K562 (cell line): ENCODE data around the gene PRXL2A. TPM values are rescaled to one million over a fixed set of nuclear protein-coding genes. Genes with fewer than 3 reads are reported as not detected.

Experiments used
- ARHGAP35 ChIP-seq: fragments of 450-650 bp; IDR thresholded peaks from 2 replicates; pipeline ENCODE4 v1.6.1; 2018; ENCODE audit not compliant: partially characterized antibody
- ARID2 ChIP-seq: fragments of 450-650 bp; IDR thresholded peaks from 2 replicates; pipeline ENCODE4 v1.6.1; 2017; ENCODE audit warnings: antibody characterized with exemption, mild to moderate bottlenecking
- CREM ChIP-seq: IDR thresholded peaks from 2 replicates; pipeline ENCODE4 v1.6.1; 2014; ENCODE audit warnings: antibody characterized with exemption, low read depth
- ELF4 ChIP-seq: fragments of 450-650 bp; formaldehyde crosslinking; IDR thresholded peaks from 2 replicates; pipeline ENCODE4 v1.4.0; 2022; ENCODE audit warnings: missing genetic modification characterization
- HNRNPLL ChIP-seq: fragments of 200-400 bp; formaldehyde crosslinking; IDR thresholded peaks from 2 replicates; pipeline ENCODE4 v1.6.1; 2017; ENCODE audit warnings: low read length, low read depth, mild to moderate bottlenecking; ENCODE audit not compliant: poor library complexity, severe bottlenecking
- LEF1 ChIP-seq: fragments of 450-650 bp; IDR thresholded peaks from 2 replicates; pipeline ENCODE4 v1.6.1; 2016; ENCODE audit warnings: mild to moderate bottlenecking
- PHF20 ChIP-seq: fragments of 450-650 bp; IDR thresholded peaks from 2 replicates; pipeline ENCODE4 v1.6.1; 2018; ENCODE audit not compliant: partially characterized antibody
- POU5F1 ChIP-seq: fragments of 150-350 bp; IDR thresholded peaks from 2 replicates; pipeline ENCODE4 v1.6.1; 2014; ENCODE audit warnings: borderline replicate concordance, low read length, low read depth, mild to moderate bottlenecking; ENCODE audit not compliant: partially characterized antibody
- RB1 ChIP-seq: fragments of 450-650 bp; IDR thresholded peaks from 2 replicates; pipeline ENCODE4 v1.6.1; 2017; ENCODE audit warnings: low read depth, mild to moderate bottlenecking
- TOE1 ChIP-seq, 2 experiments: fragments of 450-650 bp in 1 of 2; sonication (generic) in 1 of 2; formaldehyde crosslinking in 1 of 2; IDR thresholded peaks; 2 replicates each; pipeline versions ENCODE4 v1.7.1 to v1.8.0; 2016 to 2022; ENCODE audit warnings: borderline replicate concordance in 2 of 2, mild to moderate bottlenecking in 2 of 2, antibody characterized with exemption in 1 of 2, inconsistent platforms in 1 of 2, low read depth in 1 of 2, missing genetic modification reagents in 1 of 2, moderate library complexity in 1 of 2
- YY1 ChIP-seq, 3 experiments: IDR thresholded peaks; 2 replicates each; pipeline ENCODE4 v1.6.1; 2011; ENCODE audit warnings: low read length in 2 of 3, mild to moderate bottlenecking in 2 of 3, moderate library complexity in 2 of 3, borderline replicate concordance in 1 of 3, control low read depth in 1 of 3, low read depth in 1 of 3; ENCODE audit not compliant: insufficient read depth in 3 of 3, insufficient replicate concordance in 2 of 3, control insufficient read depth in 1 of 3, insufficient read length in 1 of 3; ENCODE audit errors: extremely low read depth in 1 of 3
- ZNF830 ChIP-seq: fragments of 250-450 bp; sonication (Bioruptor Pico); IDR thresholded peaks from 2 replicates; pipeline ENCODE4 v1.5.0; 2021; ENCODE audit warnings: mild to moderate bottlenecking
- polyA plus RNA-seq, 8 experiments: library from polyadenylated mRNA; depleted of rRNA in 4 of 8; stranded (reverse) in 5 of 8; unstranded in 3 of 8; fragments of >200 nt; fragmentation: Nextera tagmentation in 2 of 8; fragmentation: Illumina TruSeq in 1 of 8; extraction: Ambion mirVana in 2 of 8; extraction: Trizol in 1 of 8; gene quantifications; 2 replicates each; pipeline versions ENCODE4 v1.2.1 to v1.2.3, GENCODE V29; 2011 to 2014; ENCODE audit warnings: inconsistent platforms in 1 of 8, missing spikeins in 1 of 8
- total RNA-seq, 7 experiments: library from RNA; depleted of rRNA in 6 of 7; stranded (reverse); fragments of >200 nt in 6 of 7; fragmentation: Illumina TruSeq in 2 of 7; extraction: Trizol in 2 of 7; gene quantifications; 2 replicates each; pipeline versions ENCODE4 v1.2.1 to v1.2.3, GENCODE V29; 2011 to 2021; ENCODE audit warnings: low replicate concordance in 1 of 7
- TF ChIP-seq, protein P1 (sequence below): fragments of 450-650 bp; IDR thresholded peaks from 2 replicates; pipeline ENCODE4 v1.6.1; 2018; ENCODE audit not compliant: partially characterized antibody
- TF ChIP-seq, protein P2 (sequence below): fragments of 450-650 bp; IDR thresholded peaks from 2 replicates; pipeline ENCODE4 v1.6.1; 2016; ENCODE audit warnings: antibody characterized with exemption
- TF ChIP-seq, protein P3 (sequence below): fragments of 250-450 bp; sonication (Bioruptor Pico); IDR thresholded peaks from 2 replicates; pipeline ENCODE4 v1.4.0; 2020; ENCODE audit warnings: mild to moderate bottlenecking, moderate library complexity, borderline replicate concordance
- TF ChIP-seq, protein P4 (sequence below): fragments of 450-650 bp; IDR thresholded peaks from 2 replicates; pipeline ENCODE4 v1.6.1; 2016; ENCODE audit warnings: borderline replicate concordance

Gene PRXL2A
- total and polyA plus RNA-seq, 9 of the 15 experiments (the other 6 are each of a cell fraction or from before 2014, with no cell fraction given): 0.14 to 1.2 (median 0.75) TPM

DNA sequence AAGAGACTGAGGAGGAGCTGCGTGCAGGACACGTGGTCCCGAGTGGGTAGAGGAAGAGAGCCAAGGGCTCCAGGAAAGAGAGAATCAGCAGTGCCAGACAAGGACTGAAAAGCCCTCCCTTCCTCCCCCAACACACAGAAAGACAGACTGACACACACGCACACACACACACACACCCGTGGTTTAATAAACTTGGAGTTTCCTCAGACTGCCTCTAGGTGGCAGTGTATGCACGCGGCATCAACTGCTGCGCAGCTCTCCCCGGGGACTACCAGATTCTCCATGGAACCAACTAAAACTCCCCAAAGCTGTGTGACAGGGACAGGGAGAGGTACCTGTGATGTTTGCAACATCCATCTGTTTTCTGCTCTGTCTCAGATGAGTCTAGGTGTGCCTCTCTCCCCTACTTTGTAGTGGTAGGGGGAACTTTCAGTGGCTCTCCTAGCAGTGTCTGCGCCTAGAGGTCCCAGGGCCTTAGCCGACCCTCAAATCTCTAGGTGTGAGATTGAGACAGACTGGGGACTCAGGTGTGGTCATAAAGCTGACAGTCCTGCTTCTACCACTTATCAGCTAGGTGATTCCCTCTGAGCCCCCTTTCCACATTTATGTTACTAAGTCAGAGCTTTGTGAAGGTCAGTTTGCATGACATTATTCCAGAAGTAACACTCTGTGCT lies 36.4 kb downstream of the PRXL2A start (continued):
- TF ChIP-seq ARID2 (peak; percentile 96), PHF20 (no peak), TOE1 (IDR thresholded peaks at IDR 0.05; ENCODE audit: borderline replicate concordance) (peak; percentile 31; the same call in 1 of the 2 replicates), TOE1 (CRISPR knock-in tag; IDR thresholded peaks at IDR 0.05; ENCODE audit: borderline replicate concordance, low read depth) (no peak), ARHGAP35 (no peak), RB1 (peak; percentile 85; the same call in 1 of the 2 replicates), HNRNPLL (peak; percentile 38), POU5F1 (no peak), CREM (peak; percentile 40; the same call in 1 of the 2 replicates), ELF4 (CRISPR knock-in tag) (0 out of 2 replicates have a peak, but pooled peaks have one; percentile 30), YY1 (IDR thresholded peaks at IDR 0.05; ENCODE audit: borderline replicate concordance in 1 of 3, control insufficient read depth in 1 of 3, extremely low read depth in 1 of 3, insufficient read depth in 3 of 3, insufficient read length in 1 of 3, insufficient replicate concordance in 2 of 3, low read depth in 1 of 3, low read length in 2 of 3) (peak in 2 of 3 experiments; percentile 45 to 49), ZNF830 (CRISPR knock-in tag) (no peak), LEF1 (no peak; the same call in 1 of the 2 replicates)
- TF ChIP-seq, protein P1, sequence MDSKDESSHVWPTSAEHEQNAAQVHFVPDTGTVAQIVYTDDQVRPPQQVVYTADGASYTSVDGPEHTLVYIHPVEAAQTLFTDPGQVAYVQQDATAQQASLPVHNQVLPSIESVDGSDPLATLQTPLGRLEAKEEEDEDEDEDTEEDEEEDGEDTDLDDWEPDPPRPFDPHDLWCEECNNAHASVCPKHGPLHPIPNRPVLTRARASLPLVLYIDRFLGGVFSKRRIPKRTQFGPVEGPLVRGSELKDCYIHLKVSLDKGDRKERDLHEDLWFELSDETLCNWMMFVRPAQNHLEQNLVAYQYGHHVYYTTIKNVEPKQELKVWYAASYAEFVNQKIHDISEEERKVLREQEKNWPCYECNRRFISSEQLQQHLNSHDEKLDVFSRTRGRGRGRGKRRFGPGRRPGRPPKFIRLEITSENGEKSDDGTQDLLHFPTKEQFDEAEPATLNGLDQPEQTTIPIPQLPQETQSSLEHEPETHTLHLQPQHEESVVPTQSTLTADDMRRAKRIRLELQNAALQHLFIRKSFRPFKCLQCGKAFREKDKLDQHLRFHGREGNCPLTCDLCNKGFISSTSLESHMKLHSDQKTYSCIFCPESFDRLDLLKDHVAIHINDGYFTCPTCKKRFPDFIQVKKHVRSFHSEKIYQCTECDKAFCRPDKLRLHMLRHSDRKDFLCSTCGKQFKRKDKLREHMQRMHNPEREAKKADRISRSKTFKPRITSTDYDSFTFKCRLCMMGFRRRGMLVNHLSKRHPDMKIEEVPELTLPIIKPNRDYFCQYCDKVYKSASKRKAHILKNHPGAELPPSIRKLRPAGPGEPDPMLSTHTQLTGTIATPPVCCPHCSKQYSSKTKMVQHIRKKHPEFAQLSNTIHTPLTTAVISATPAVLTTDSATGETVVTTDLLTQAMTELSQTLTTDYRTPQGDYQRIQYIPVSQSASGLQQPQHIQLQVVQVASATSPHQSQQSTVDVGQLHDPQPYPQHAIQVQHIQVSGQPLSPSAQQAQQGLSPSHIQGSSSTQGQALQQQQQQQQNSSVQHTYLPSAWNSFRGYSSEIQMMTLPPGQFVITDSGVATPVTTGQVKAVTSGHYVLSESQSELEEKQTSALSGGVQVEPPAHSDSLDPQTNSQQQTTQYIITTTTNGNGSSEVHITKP: peak; percentile 39
- TF ChIP-seq, protein P2, sequence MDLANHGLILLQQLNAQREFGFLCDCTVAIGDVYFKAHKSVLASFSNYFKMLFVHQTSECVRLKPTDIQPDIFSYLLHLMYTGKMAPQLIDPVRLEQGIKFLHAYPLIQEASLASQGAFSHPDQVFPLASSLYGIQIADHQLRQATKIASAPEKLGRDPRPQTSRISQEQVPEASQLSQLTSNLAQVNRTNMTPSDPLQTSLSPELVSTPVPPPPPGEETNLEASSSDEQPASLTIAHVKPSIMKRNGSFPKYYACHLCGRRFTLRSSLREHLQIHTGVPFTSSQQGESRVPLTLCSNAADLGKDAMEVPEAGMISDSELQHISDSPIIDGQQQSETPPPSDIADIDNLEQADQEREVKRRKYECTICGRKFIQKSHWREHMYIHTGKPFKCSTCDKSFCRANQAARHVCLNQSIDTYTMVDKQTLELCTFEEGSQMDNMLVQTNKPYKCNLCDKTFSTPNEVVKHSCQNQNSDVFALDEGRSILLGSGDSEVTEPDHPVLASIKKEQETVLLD: peak; percentile 51; the same call in 1 of the 2 replicates
- TF ChIP-seq, protein P3, sequence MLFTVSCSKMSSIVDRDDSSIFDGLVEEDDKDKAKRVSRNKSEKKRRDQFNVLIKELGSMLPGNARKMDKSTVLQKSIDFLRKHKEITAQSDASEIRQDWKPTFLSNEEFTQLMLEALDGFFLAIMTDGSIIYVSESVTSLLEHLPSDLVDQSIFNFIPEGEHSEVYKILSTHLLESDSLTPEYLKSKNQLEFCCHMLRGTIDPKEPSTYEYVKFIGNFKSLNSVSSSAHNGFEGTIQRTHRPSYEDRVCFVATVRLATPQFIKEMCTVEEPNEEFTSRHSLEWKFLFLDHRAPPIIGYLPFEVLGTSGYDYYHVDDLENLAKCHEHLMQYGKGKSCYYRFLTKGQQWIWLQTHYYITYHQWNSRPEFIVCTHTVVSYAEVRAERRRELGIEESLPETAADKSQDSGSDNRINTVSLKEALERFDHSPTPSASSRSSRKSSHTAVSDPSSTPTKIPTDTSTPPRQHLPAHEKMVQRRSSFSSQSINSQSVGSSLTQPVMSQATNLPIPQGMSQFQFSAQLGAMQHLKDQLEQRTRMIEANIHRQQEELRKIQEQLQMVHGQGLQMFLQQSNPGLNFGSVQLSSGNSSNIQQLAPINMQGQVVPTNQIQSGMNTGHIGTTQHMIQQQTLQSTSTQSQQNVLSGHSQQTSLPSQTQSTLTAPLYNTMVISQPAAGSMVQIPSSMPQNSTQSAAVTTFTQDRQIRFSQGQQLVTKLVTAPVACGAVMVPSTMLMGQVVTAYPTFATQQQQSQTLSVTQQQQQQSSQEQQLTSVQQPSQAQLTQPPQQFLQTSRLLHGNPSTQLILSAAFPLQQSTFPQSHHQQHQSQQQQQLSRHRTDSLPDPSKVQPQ (CRISPR knock-in tag): no peak
- TF ChIP-seq, protein P4, sequence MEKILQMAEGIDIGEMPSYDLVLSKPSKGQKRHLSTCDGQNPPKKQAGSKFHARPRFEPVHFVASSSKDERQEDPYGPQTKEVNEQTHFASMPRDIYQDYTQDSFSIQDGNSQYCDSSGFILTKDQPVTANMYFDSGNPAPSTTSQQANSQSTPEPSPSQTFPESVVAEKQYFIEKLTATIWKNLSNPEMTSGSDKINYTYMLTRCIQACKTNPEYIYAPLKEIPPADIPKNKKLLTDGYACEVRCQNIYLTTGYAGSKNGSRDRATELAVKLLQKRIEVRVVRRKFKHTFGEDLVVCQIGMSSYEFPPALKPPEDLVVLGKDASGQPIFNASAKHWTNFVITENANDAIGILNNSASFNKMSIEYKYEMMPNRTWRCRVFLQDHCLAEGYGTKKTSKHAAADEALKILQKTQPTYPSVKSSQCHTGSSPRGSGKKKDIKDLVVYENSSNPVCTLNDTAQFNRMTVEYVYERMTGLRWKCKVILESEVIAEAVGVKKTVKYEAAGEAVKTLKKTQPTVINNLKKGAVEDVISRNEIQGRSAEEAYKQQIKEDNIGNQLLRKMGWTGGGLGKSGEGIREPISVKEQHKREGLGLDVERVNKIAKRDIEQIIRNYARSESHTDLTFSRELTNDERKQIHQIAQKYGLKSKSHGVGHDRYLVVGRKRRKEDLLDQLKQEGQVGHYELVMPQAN: 0 out of 2 replicates have a peak, but pooled peaks have one; percentile 10
